Stimulated activated CD4-positive, alpha-beta T cell treated with anti-CD3 and anti-CD28 coated beads, Interleukin-4, amount 100 ng/mL, for 24 hours (primary cell): ENCODE measurements around the gene ATG2A.

Source experiments
- DNase-seq: peaks from one replicate; pipeline ENCODE4 v3.0.0-alpha.2; 2020

ATG2A gene

GRCh38 chr11:64923944-64924909 is 7.2 kb upstream of the ATG2A start, which contains the start of gene PPP2R5B:
TSS of gene PPP2R5B (plus strand) at chr11:64924689. CDS start at chr11:64925735, 1,046 bp downstream.
- DNase-seq: peak; percentile 90

- no peak for DNase-seq
Observed at GRCh38 chr11:64923151-64923661, 6.2 kb upstream of the ATG2A start.

GRCh38 chr11:64921384-64921783 is 4.4 kb upstream of the ATG2A start:
- no peak for DNase-seq

- DNase-seq: no peak
Observed at GRCh38 chr11:64920124-64920523, 3.1 kb upstream of the ATG2A start.

GRCh38 chr11:64919627-64920026 is 2.6 kb upstream of the ATG2A start:
- DNase-seq: no peak

- DNase-seq: no peak
Observed at GRCh38 chr11:64918017-64918416, 1.0 kb upstream of the ATG2A start.

- no peak for DNase-seq
Observed at GRCh38 chr11:64917663-64917995, 620 bp upstream of the ATG2A start.

GRCh38 chr11:64916040-64916774 is 802 bp downstream of the ATG2A start:
- DNase-seq: peak; percentile 39

GRCh38 chr11:64915376-64915887 is 1.6 kb downstream of the ATG2A start:
- no peak for DNase-seq

GRCh38 chr11:64914123-64914522 is 2.9 kb downstream of the ATG2A start:
- DNase-seq: no peak

GRCh38 chr11:64913171-64913727 is 3.8 kb downstream of the ATG2A start:
- DNase-seq: no peak

- no peak for DNase-seq
Observed at GRCh38 chr11:64911689-64912088, 5.3 kb downstream of the ATG2A start.

GRCh38 chr11:64911142-64911541 is 5.9 kb downstream of the ATG2A start:
- DNase-seq: no peak

GRCh38 chr11:64910451-64911093 is 6.4 kb downstream of the ATG2A start:
- no peak for DNase-seq

- no peak for DNase-seq
Observed at GRCh38 chr11:64909653-64910343, 7.2 kb downstream of the ATG2A start.

GRCh38 chr11:64908766-64909165 is 8.2 kb downstream of the ATG2A start:
- DNase-seq: no peak

- DNase-seq: no peak
Observed at GRCh38 chr11:64906314-64906635, 10.7 kb downstream of the ATG2A start.

GRCh38 chr11:64905516-64906313 is 11.3 kb downstream of the ATG2A start:
- no peak for DNase-seq

GRCh38 chr11:64903291-64903833 is 13.6 kb downstream of the ATG2A start:
- DNase-seq: no peak

- DNase-seq: no peak
Observed at GRCh38 chr11:64902102-64902900, 14.7 kb downstream of the ATG2A start.
